Gastrocnemius medialis (tissue), 4 donors: ENCODE data around the gene UBA6. TPM values are rescaled to one million over a fixed set of nuclear protein-coding genes. Genes with fewer than 3 reads are reported as not detected.

Source experiments
- ATAC-seq, 2 donors: fragments of 150-250 bp; one replicate each; pipeline ENCODE4 v1.9.1; 2016
- DNase-seq, 2 donors: peaks; one replicate each; pipeline ENCODE4 v3.0.0-alpha.2; 2019
- H3K27ac ChIP-seq, 4 donors: fragments of 200-600 bp; sonication (generic); 1 replicate in 1 of 4; 2 replicates in 3 of 4; pipeline ENCODE4 v1.5.1; 2016 to 2018; ENCODE audit warnings: mild to moderate bottlenecking in 2 of 4, moderate library complexity in 1 of 4
- H3K27me3 ChIP-seq, 3 donors: fragments of 200-600 bp; sonication (generic) in 2 of 3; 1 replicate in 1 of 3; 2 replicates in 2 of 3; pipeline versions ENCODE4 v1.5.1 to v1.6.0; 2016 to 2019; ENCODE audit warnings: mild to moderate bottlenecking in 1 of 3, moderate library complexity in 1 of 3
- H3K36me3 ChIP-seq, 2 donors: fragments of 200-600 bp; sonication (generic) in 1 of 2; one replicate each; pipeline ENCODE4 v1.5.1; 2017 to 2018
- H3K4me1 ChIP-seq, 2 donors: fragments of 200-600 bp; sonication (generic) in 1 of 2; one replicate each; pipeline ENCODE4 v1.5.1; 2016 to 2017; ENCODE audit warnings: mild to moderate bottlenecking in 2 of 2
- H3K4me3 ChIP-seq, 4 donors: fragments of 200-600 bp; sonication (generic) in 3 of 4; 1 replicate in 1 of 4; 2 replicates in 3 of 4; pipeline ENCODE4 v1.5.1; 2016 to 2019; ENCODE audit warnings: mild to moderate bottlenecking in 2 of 4
- H3K9me3 ChIP-seq, 3 donors: fragments of 200-600 bp; sonication (generic) in 2 of 3; 1 replicate in 1 of 3; 2 replicates in 2 of 3; pipeline ENCODE4 v1.5.1; 2016 to 2019
- CTCF ChIP-seq, 5 experiments: fragments of 450-650 bp in 3 of 5; fragments of 200-600 bp in 2 of 5; sonication (generic) in 2 of 5; IDR thresholded peaks in 4 of 5; conservative IDR thresholded peaks in 1 of 5; 1 replicate in 4 of 5; 2 replicates in 1 of 5; pipeline ENCODE4 v1.5.1; 2016 to 2019; ENCODE audit warnings: antibody characterized with exemption in 5 of 5, mild to moderate bottlenecking in 3 of 5, moderate library complexity in 3 of 5
- POLR2A ChIP-seq, 2 donors: fragments of 450-650 bp; IDR thresholded peaks; one replicate each; pipeline ENCODE4 v1.6.1; 2017; ENCODE audit warnings: antibody characterized with exemption in 2 of 2, mild to moderate bottlenecking in 2 of 2, moderate library complexity in 2 of 2
- in situ Hi-C, 4 donors: fragments of 200-750 bp; cut with MboI; loops; one replicate each; pipeline versions ENCODE4 v1.15.0 to v1.8.0; 2017; ENCODE audit warnings: low sequenced_read_pairs in 4 of 4
- intact Hi-C: fragments of 100-400 bp; cut with DNase I; formaldehyde crosslinking; loops from one replicate; pipeline ENCODE4 v1.15.1; 2023; ENCODE audit warnings: low total_unique reads
- total RNA-seq, 4 donors: library from RNA; depleted of rRNA; stranded (reverse); fragments of >200 nt; gene quantifications; one replicate each; pipeline versions ENCODE4 v1.1.0 to v1.2.3, GENCODE V29; 2016

UBA6 gene
- total RNA-seq, 4 donors from 2014 or later, result 38.9 to 103 (median 46.3) TPM

- no peak for ATAC-seq
- TF ChIP-seq CTCF (IDR thresholded peaks at IDR 0.05 in 4 of 5, conservative IDR thresholded peaks at IDR 0.05 in 1 of 5), result no peak
- no peak for TF ChIP-seq POLR2A (IDR thresholded peaks at IDR 0.05)
- Histone ChIP-seq H3K27me3 (no peaks in the 10 kb centered on the region), H3K4me1 (no peaks in the 10 kb centered on the region), H3K27ac (no peak overlapping the region), H3K4me3 (no peak overlapping the region), H3K36me3 (no peaks in the 10 kb centered on the region), H3K9me3 (no peaks in the 10 kb centered on the region)
- in situ Hi-C loops (no loop called here), intact Hi-C loops (no loop called here)
- DNase-seq, result no peak
Observed at GRCh38 chr4:67608027-67608426, 92.9 kb downstream of the UBA6 start.

GRCh38 chr4:67604749-67605148 lies 96.2 kb downstream of the UBA6 start:
- DNase-seq, result no peak
- Histone ChIP-seq H3K9me3 (no peaks in the 10 kb centered on the region), H3K36me3 (no peaks in the 10 kb centered on the region), H3K4me3 (no peak overlapping the region), H3K27me3 (no peaks in the 10 kb centered on the region), H3K4me1 (no peaks in the 10 kb centered on the region), H3K27ac (no peak overlapping the region)
- intact Hi-C loops, result no loop called here
- TF ChIP-seq CTCF (IDR thresholded peaks at IDR 0.05 in 4 of 5, conservative IDR thresholded peaks at IDR 0.05 in 1 of 5), result no peak
- TF ChIP-seq POLR2A (IDR thresholded peaks at IDR 0.05), result no peak
- in situ Hi-C loops, result no loop called here
- no peak for ATAC-seq

- intact Hi-C loops (no loop called here), in situ Hi-C loops (no loop called here)
- Histone ChIP-seq H3K27ac (no peak overlapping the region), H3K27me3 (no peaks in the 10 kb centered on the region), H3K4me1 (no peaks in the 10 kb centered on the region), H3K4me3 (no peak overlapping the region), H3K9me3 (no peaks in the 10 kb centered on the region), H3K36me3 (no peaks in the 10 kb centered on the region)
- no peak for TF ChIP-seq CTCF (IDR thresholded peaks at IDR 0.05 in 4 of 5, conservative IDR thresholded peaks at IDR 0.05 in 1 of 5)
- TF ChIP-seq POLR2A (IDR thresholded peaks at IDR 0.05), result no peak
- DNase-seq, result no peak
- ATAC-seq, result no peak
Observed at GRCh38 chr4:67604029-67604381, 97.0 kb downstream of the UBA6 start.

- intact Hi-C loops, result no loop called here
- in situ Hi-C loops, result no loop called here
- H3K27me3 ChIP-seq, result no peaks in the 10 kb centered on the region
- no peaks in the 10 kb centered on the region for H3K36me3 ChIP-seq
- no peak for DNase-seq
- no peak for ATAC-seq
- H3K4me3 ChIP-seq, result no peak overlapping the region
- no peaks in the 10 kb centered on the region for H3K4me1 ChIP-seq
- H3K9me3 ChIP-seq, result no peaks in the 10 kb centered on the region
- no peak overlapping the region for H3K27ac ChIP-seq
- TF ChIP-seq CTCF (IDR thresholded peaks at IDR 0.05 in 4 of 5, conservative IDR thresholded peaks at IDR 0.05 in 1 of 5) (no peak), POLR2A (IDR thresholded peaks at IDR 0.05) (no peak)
Observed at GRCh38 chr4:67603310-67604028, 97.5 kb downstream of the UBA6 start.

- Histone ChIP-seq H3K4me1 (no peaks in the 10 kb centered on the region), H3K4me3 (no peak overlapping the region), H3K9me3 (no peaks in the 10 kb centered on the region), H3K36me3 (no peaks in the 10 kb centered on the region), H3K27ac (no peak overlapping the region), H3K27me3 (no peaks in the 10 kb centered on the region)
- TF ChIP-seq POLR2A (IDR thresholded peaks at IDR 0.05) (no peak), CTCF (IDR thresholded peaks at IDR 0.05 in 4 of 5, conservative IDR thresholded peaks at IDR 0.05 in 1 of 5) (no peak)
- ATAC-seq, result no peak
- intact Hi-C loops (no loop called here), in situ Hi-C loops (no loop called here)
- DNase-seq, result no peak
Observed at GRCh38 chr4:67593741-67594175, 107.2 kb downstream of the UBA6 start.
